Erythroblast (primary cell): ENCODE data around the gene PLCH1.

ENCODE experiments used
- GATA1 ChIP-seq: IDR thresholded peaks from 2 replicates; pipeline ENCODE4 v1.6.1; 2011; ENCODE audit warnings: low read depth, mild to moderate bottlenecking, control low read depth, low read length, moderate library complexity
- POLR2A ChIP-seq: IDR thresholded peaks from 2 replicates; pipeline ENCODE4 v1.6.1; 2011; ENCODE audit warnings: mild to moderate bottlenecking, low read length

DNA sequence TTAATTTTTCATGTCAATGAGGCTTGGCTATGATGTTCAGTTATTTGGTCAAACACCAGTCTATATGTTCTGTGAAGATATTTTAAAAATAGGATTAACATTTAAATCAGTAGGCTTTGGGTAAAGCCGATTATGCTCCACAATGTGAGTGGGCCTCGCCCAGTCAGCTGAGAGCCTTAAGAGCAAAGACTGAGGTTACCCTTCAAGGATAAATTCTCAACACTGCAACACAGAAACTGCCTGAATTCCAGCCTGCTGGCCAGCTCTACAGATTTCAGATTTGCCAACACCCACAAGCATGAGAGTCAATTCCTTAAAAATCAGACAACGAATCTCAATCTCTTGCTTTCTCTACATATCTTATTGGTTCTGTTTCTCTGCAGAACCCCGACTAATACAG lies 188.3 kb downstream of the PLCH1 start:
- TF ChIP-seq POLR2A (no peak), GATA1 (no peak)
